Measurements from ENCODE around the gene CCDC88B. TPM values are rescaled to one million over a fixed set of nuclear protein-coding genes. Genes with fewer than 3 reads are reported as not detected.

The CCDC88B gene
- total and polyA plus RNA-seq, 4 donors, result 3.5 to 4.9 (median 4.0) TPM

GRCh38 chr11:64306876-64307622 lies 33.0 kb upstream of the CCDC88B start:
- Histone ChIP-seq H3K9me3 (ENCODE audit: control insufficient read depth in 4 of 4, low read length in 3 of 4) (no peaks in the 10 kb centered on the region), H3K27me3 (ENCODE audit: control insufficient read depth in 4 of 4, insufficient read depth in 4 of 4, low read length in 3 of 4) (no peaks in the 10 kb centered on the region), H3K9ac (ENCODE audit: low read depth in 1 of 2, low read length in 2 of 2) (peak overlapping the region; percentile 52 to 87), H3K4me3 (ENCODE audit: low read depth in 1 of 3, low read length in 3 of 3) (peak overlapping the region; percentile 76 to 90 (median 85)), H3K36me3 (ENCODE audit: control insufficient read depth in 4 of 4, insufficient read depth in 3 of 4, low read depth in 1 of 4, low read length in 3 of 4) (no peaks in the 10 kb centered on the region), H3K27ac (ENCODE audit: low read depth in 1 of 2, low read length in 2 of 2) (peak overlapping the region; percentile 94 to 98), H3K4me1 (ENCODE audit: control insufficient read depth in 4 of 4, insufficient read depth in 4 of 4, low read length in 3 of 4) (peaks cover 5 to 46% (median 32%) of the 10 kb centered on the region in 4 donors)
- TF ChIP-seq EGR1 (IDR thresholded peaks at IDR 0.05; ENCODE audit: low read depth in 2 of 2) (peak in 1 of 2 donors; percentile 16), HNF4G (IDR thresholded peaks at IDR 0.05) (peak; percentile 78), GABPA (IDR thresholded peaks at IDR 0.05 in 1 of 2, conservative IDR thresholded peaks at IDR 0.05 in 1 of 2) (peak in 1 of 2 donors; percentile 71), FOXA1 (IDR thresholded peaks at IDR 0.05) (no peak), ATF3 (IDR thresholded peaks at IDR 0.05) (no peak), CTCF (IDR thresholded peaks at IDR 0.05; ENCODE audit: low read depth, low read length, missing input control) (no peak), TAF1 (conservative IDR thresholded peaks at IDR 0.05) (no peak), YY1 (IDR thresholded peaks at IDR 0.05) (no peak), MAX (IDR thresholded peaks at IDR 0.05) (peak; percentile 48), HNF4A (conservative IDR thresholded peaks at IDR 0.05) (peak; percentile 86), FOXA2 (IDR thresholded peaks at IDR 0.05) (no peak), JUND (IDR thresholded peaks at IDR 0.05) (peak in 1 of 2 donors; percentile 28), RXRA (IDR thresholded peaks at IDR 0.05) (peak; percentile 42 to 71), RAD21 (IDR thresholded peaks at IDR 0.05) (peak in 1 of 2 donors; percentile 31), NR2F2 (IDR thresholded peaks at IDR 0.05) (no peak), ZBTB33 (IDR thresholded peaks at IDR 0.05) (no peak), REST (IDR thresholded peaks at IDR 0.05) (no peak), SP1 (IDR thresholded peaks at IDR 0.05) (peak; percentile 64)
- WGBS, result 40% methylated on average over 15 of the region's 15 CpGs
- DNase-seq (ENCODE audit: low spot score), result peak; percentile 65

Data from liver (tissue), 9 donors.